Mesenchymal stem cell (in vitro differentiated cells and primary cell): ENCODE data around the gene COLGALT1.
A peak's percentile ranks its signal among the peaks of the same experiment; 100 is the strongest.

Experiments used
- DNase-seq: peaks from one replicate; pipeline ENCODE4 v3.0.0-alpha.2; 2013
- H2AFZ ChIP-seq: one replicate; pipeline ENCODE4 v1.6.1; 2013; ENCODE audit warnings: low read depth, mild to moderate bottlenecking, control low read depth, inconsistent platforms, low read length, moderate library complexity
- H2AK5ac ChIP-seq: 2 replicates; pipeline ENCODE4 v1.6.1; 2013; ENCODE audit warnings: low read length, moderate library complexity, mild to moderate bottlenecking, inconsistent platforms; ENCODE audit not compliant: severe bottlenecking
- H2BK120ac ChIP-seq: one replicate; pipeline ENCODE4 v1.6.1; 2013; ENCODE audit warnings: low read depth, mild to moderate bottlenecking, inconsistent platforms, low read length, moderate library complexity
- H2BK12ac ChIP-seq, 2 experiments: one replicate each; pipeline ENCODE4 v1.6.1; 2013; ENCODE audit warnings: inconsistent platforms in 2 of 2, low read length in 2 of 2, mild to moderate bottlenecking in 2 of 2, moderate library complexity in 2 of 2, control low read depth in 1 of 2
- H2BK15ac ChIP-seq: one replicate; pipeline ENCODE4 v1.6.1; 2013; ENCODE audit warnings: mild to moderate bottlenecking, low read depth, inconsistent platforms; ENCODE audit not compliant: poor library complexity, severe bottlenecking
- H2BK5ac ChIP-seq: 2 replicates; pipeline ENCODE4 v1.6.1; 2013; ENCODE audit warnings: low read depth, mild to moderate bottlenecking, low read length, control low read depth, inconsistent platforms; ENCODE audit not compliant: poor library complexity, severe bottlenecking
- H3K14ac ChIP-seq, 2 experiments: one replicate each; pipeline ENCODE4 v1.6.1; 2013; ENCODE audit warnings: inconsistent platforms in 2 of 2, low read length in 2 of 2, control low read depth in 1 of 2, mild to moderate bottlenecking in 1 of 2, moderate library complexity in 1 of 2
- H3K18ac ChIP-seq, 2 experiments: one replicate each; pipeline ENCODE4 v1.6.1; 2013; ENCODE audit warnings: inconsistent platforms in 2 of 2, low read length in 2 of 2, control low read depth in 1 of 2, low read depth in 1 of 2, mild to moderate bottlenecking in 1 of 2
- H3K23ac ChIP-seq, 2 experiments: one replicate each; pipeline ENCODE4 v1.6.1; 2013; ENCODE audit warnings: inconsistent platforms in 2 of 2, low read length in 2 of 2, mild to moderate bottlenecking in 2 of 2, moderate library complexity in 2 of 2, control low read depth in 1 of 2
- H3K27ac ChIP-seq: 2 replicates; pipeline ENCODE4 v1.5.1; 2013; ENCODE audit warnings: mild to moderate bottlenecking, moderate library complexity, low read length, control low read depth, inconsistent platforms; ENCODE audit not compliant: poor library complexity, severe bottlenecking
- H3K27me3 ChIP-seq, 2 experiments: 2 replicates each; pipeline versions ENCODE4 v1.6.1 to v1.7.0; 2013; ENCODE audit warnings: low read length in 2 of 2, mild to moderate bottlenecking in 2 of 2, moderate library complexity in 2 of 2, control low read depth in 1 of 2, inconsistent platforms in 1 of 2; ENCODE audit not compliant: control insufficient read depth in 1 of 2, insufficient read depth in 1 of 2
- H3K36me3 ChIP-seq, 2 experiments: 2 replicates each; pipeline versions ENCODE4 v1.6.1 to v1.7.0; 2013; ENCODE audit warnings: low read length in 2 of 2, control low read depth in 1 of 2, inconsistent platforms in 1 of 2, low read depth in 1 of 2, mild to moderate bottlenecking in 1 of 2; ENCODE audit not compliant: insufficient read depth in 2 of 2, control insufficient read depth in 1 of 2
- H3K4ac ChIP-seq, 2 experiments: one replicate each; pipeline ENCODE4 v1.6.1; 2013; ENCODE audit warnings: inconsistent platforms in 2 of 2, low read length in 2 of 2, mild to moderate bottlenecking in 2 of 2, moderate library complexity in 2 of 2, control low read depth in 1 of 2, low read depth in 1 of 2
- H3K4me1 ChIP-seq: 2 replicates; pipeline ENCODE4 v1.6.1; 2013; ENCODE audit warnings: low read depth, low read length, control low read depth; ENCODE audit not compliant: control insufficient read depth, insufficient read depth
- H3K4me2 ChIP-seq: 2 replicates; pipeline ENCODE4 v1.6.1; 2013; ENCODE audit warnings: low read length, mild to moderate bottlenecking, inconsistent platforms; ENCODE audit not compliant: poor library complexity, severe bottlenecking
- H3K4me3 ChIP-seq, 2 experiments: 2 replicates each; pipeline versions ENCODE4 v1.5.1 to v1.7.0; 2013; ENCODE audit warnings: low read length in 2 of 2, mild to moderate bottlenecking in 2 of 2, control low read depth in 1 of 2, low read depth in 1 of 2; ENCODE audit not compliant: insufficient read depth in 1 of 2
- H3K79me1 ChIP-seq: replicated peaks from 2 replicates; pipeline ENCODE4 v1.6.1; 2013; ENCODE audit warnings: mild to moderate bottlenecking, control low read depth, low read length, inconsistent platforms; ENCODE audit not compliant: poor library complexity, severe bottlenecking
- H3K9ac ChIP-seq: 2 replicates; pipeline ENCODE4 v1.7.0; 2013; ENCODE audit warnings: mild to moderate bottlenecking, low read length, moderate library complexity
- H3K9me3 ChIP-seq: 2 replicates; pipeline ENCODE4 v1.7.0; 2013; ENCODE audit warnings: mild to moderate bottlenecking, low read length; ENCODE audit not compliant: control insufficient read depth
- H4K8ac ChIP-seq: one replicate; pipeline ENCODE4 v1.6.1; 2013; ENCODE audit warnings: inconsistent platforms, mild to moderate bottlenecking, low read length, moderate library complexity
- H4K91ac ChIP-seq: one replicate; pipeline ENCODE4 v1.6.1; 2013; ENCODE audit warnings: mild to moderate bottlenecking, low read length, inconsistent platforms
- WGBS: methylation state at CpG from one replicate; pipeline ENCODE4 v1.1.7; 2013; ENCODE audit warnings: mixed read lengths; 5-methylcytosine and 5-hydroxymethylcytosine counted together

Gene COLGALT1

GRCh38 chr19:17625980-17626379, 70.5 kb downstream of the COLGALT1 start:
- Histone ChIP-seq H2BK120ac (no peak overlapping the region), H3K27me3 (peaks cover 14 to 25% of the 10 kb centered on the region in 2 experiments), H3K9ac (no peak overlapping the region), H3K23ac (no peak overlapping the region), H3K9me3 (peaks cover 10% of the 10 kb centered on the region), H3K27ac (no peak overlapping the region), H2BK15ac (no peak overlapping the region), H2AFZ (no peak overlapping the region), H2BK12ac (no peak overlapping the region), H3K4ac (no peak overlapping the region), H3K14ac (no peak overlapping the region), H2AK5ac (no peak overlapping the region), H3K4me2 (no peak overlapping the region), H3K4me1 (no peaks in the 10 kb centered on the region), H3K18ac (no peak overlapping the region), H3K4me3 (no peak overlapping the region), H3K36me3 (no peaks in the 10 kb centered on the region), H3K79me1 (no peaks in the 10 kb centered on the region), H2BK5ac (no peak overlapping the region), H4K8ac (no peak overlapping the region), H4K91ac (no peak overlapping the region)
- WGBS = 83% methylated on average over 2 of the region's 2 CpGs
- no peak for DNase-seq

- H3K4me1 ChIP-seq = no peaks in the 10 kb centered on the region
- no peak overlapping the region for H2AK5ac ChIP-seq
- H3K27ac ChIP-seq = no peak overlapping the region
- H3K9ac ChIP-seq = no peak overlapping the region
- no peaks in the 10 kb centered on the region for H3K36me3 ChIP-seq
- H3K9me3 ChIP-seq = peaks cover 6% of the 10 kb centered on the region
- WGBS = 86% methylated on average over 10 of the region's 12 CpGs
- no peak overlapping the region for H3K14ac ChIP-seq
- no peak for DNase-seq
- H2AFZ ChIP-seq = no peak overlapping the region
- no peaks in the 10 kb centered on the region for H3K79me1 ChIP-seq
- no peak overlapping the region for H3K4me3 ChIP-seq
- no peak overlapping the region for H3K4ac ChIP-seq
- H4K91ac ChIP-seq = no peak overlapping the region
- no peak overlapping the region for H3K4me2 ChIP-seq
- H2BK120ac ChIP-seq = no peak overlapping the region
- peak overlapping the region in 1 of 2 experiments; percentile 46 for H3K23ac ChIP-seq
- H4K8ac ChIP-seq = no peak overlapping the region
- no peak overlapping the region for H2BK15ac ChIP-seq
- no peak overlapping the region for H2BK12ac ChIP-seq
- H3K27me3 ChIP-seq = peaks cover 14 to 20% of the 10 kb centered on the region in 2 experiments
- no peak overlapping the region for H2BK5ac ChIP-seq
- no peak overlapping the region for H3K18ac ChIP-seq
These were observed 71.1 kb downstream of the COLGALT1 start for GRCh38 chr19:17626456-17627015.

GRCh38 chr19:17627161-17627560, 71.7 kb downstream of the COLGALT1 start:
- no peak overlapping the region for H3K23ac ChIP-seq
- no peak overlapping the region for H2AFZ ChIP-seq
- no peak overlapping the region for H4K8ac ChIP-seq
- no peak overlapping the region for H2BK12ac ChIP-seq
- WGBS = 100% methylated on average over 3 of the region's 3 CpGs
- H3K14ac ChIP-seq = no peak overlapping the region
- no peak overlapping the region for H2BK5ac ChIP-seq
- DNase-seq = no peak
- H4K91ac ChIP-seq = no peak overlapping the region
- no peak overlapping the region for H3K18ac ChIP-seq
- H2BK120ac ChIP-seq = no peak overlapping the region
- H2BK15ac ChIP-seq = no peak overlapping the region
- no peak overlapping the region for H3K4me3 ChIP-seq
- no peak overlapping the region for H3K9ac ChIP-seq
- H3K27ac ChIP-seq = no peak overlapping the region
- no peaks in the 10 kb centered on the region for H3K4me1 ChIP-seq
- H3K4ac ChIP-seq = no peak overlapping the region
- H2AK5ac ChIP-seq = no peak overlapping the region
- peaks cover 14 to 17% of the 10 kb centered on the region in 2 experiments for H3K27me3 ChIP-seq
- no peaks in the 10 kb centered on the region for H3K36me3 ChIP-seq
- no peak overlapping the region for H3K4me2 ChIP-seq
- H3K79me1 ChIP-seq = no peaks in the 10 kb centered on the region
- H3K9me3 ChIP-seq = peaks cover under 1% of the 10 kb centered on the region

- no peak overlapping the region for H2BK15ac ChIP-seq
- H3K4me2 ChIP-seq = no peak overlapping the region
- H3K23ac ChIP-seq = no peak overlapping the region
- no peak overlapping the region for H2BK5ac ChIP-seq
- H3K36me3 ChIP-seq = no peaks in the 10 kb centered on the region
- 90% methylated on average over 3 of the region's 5 CpGs for WGBS
- H3K9ac ChIP-seq = no peak overlapping the region
- H2BK12ac ChIP-seq = no peak overlapping the region
- H3K27ac ChIP-seq = no peak overlapping the region
- H3K79me1 ChIP-seq = no peaks in the 10 kb centered on the region
- H2AK5ac ChIP-seq = no peak overlapping the region
- H3K9me3 ChIP-seq = peaks cover under 1% of the 10 kb centered on the region
- no peak for DNase-seq
- no peaks in the 10 kb centered on the region for H3K4me1 ChIP-seq
- no peak overlapping the region for H3K4me3 ChIP-seq
- no peak overlapping the region for H2BK120ac ChIP-seq
- H3K14ac ChIP-seq = no peak overlapping the region
- no peak overlapping the region for H2AFZ ChIP-seq
- H4K91ac ChIP-seq = no peak overlapping the region
- no peak overlapping the region for H3K18ac ChIP-seq
- H3K4ac ChIP-seq = no peak overlapping the region
- H3K27me3 ChIP-seq = peaks cover 14 to 17% of the 10 kb centered on the region in 2 experiments
- H4K8ac ChIP-seq = no peak overlapping the region
These were observed 72.5 kb downstream of the COLGALT1 start for GRCh38 chr19:17627921-17628320.
